Smooth muscle cell (in vitro differentiated cells): ENCODE data around the gene GIPC3. TPM values are rescaled to one million over a fixed set of nuclear protein-coding genes. Genes with fewer than 3 reads are reported as not detected.
"Not testable (repeated sequence)": the region's sequence is repeated elsewhere in the genome, so short reads cannot be mapped to it uniquely, and the experiment has no call there.

ENCODE experiments used
- DNase-seq: peaks from one replicate; lab custom pipeline; 2025; ENCODE audit not compliant: unreplicated experiment; lab: John Stamatoyannopoulos, UW
- H2AFZ ChIP-seq: fragments of 200-600 bp; sonication (generic); 2 replicates; pipeline ENCODE4 v1.6.0; 2016; ENCODE audit warnings: antibody characterized with exemption, low read depth, mild to moderate bottlenecking
- H3F3A ChIP-seq: fragments of 200-600 bp; sonication (generic); 2 replicates; pipeline ENCODE4 v1.6.0; 2017; ENCODE audit warnings: antibody characterized with exemption, low read depth
- H3K27ac ChIP-seq: fragments of 200-600 bp; sonication (generic); 2 replicates; pipeline ENCODE4 v1.5.1; 2016; ENCODE audit warnings: low read depth, mild to moderate bottlenecking
- H3K27me3 ChIP-seq: fragments of 200-600 bp; sonication (generic); 2 replicates; pipeline ENCODE4 v1.6.1; 2016; ENCODE audit warnings: low read depth, mild to moderate bottlenecking
- H3K36me3 ChIP-seq: fragments of 200-600 bp; sonication (generic); 2 replicates; pipeline ENCODE4 v1.5.1; 2016; ENCODE audit warnings: low read depth
- H3K4me1 ChIP-seq: fragments of 200-600 bp; sonication (generic); 2 replicates; pipeline ENCODE4 v1.5.1; 2016; ENCODE audit warnings: low read depth
- H3K4me2 ChIP-seq: fragments of 200-600 bp; sonication (generic); 2 replicates; pipeline ENCODE4 v1.6.0; 2016; ENCODE audit warnings: mild to moderate bottlenecking
- H3K4me3 ChIP-seq: fragments of 200-600 bp; sonication (generic); 2 replicates; pipeline ENCODE4 v1.5.1; 2016; ENCODE audit warnings: mild to moderate bottlenecking
- H3K79me2 ChIP-seq: fragments of 200-600 bp; sonication (generic); 2 replicates; pipeline ENCODE4 v1.6.0; 2016; ENCODE audit warnings: low read depth, mild to moderate bottlenecking
- H3K9ac ChIP-seq: fragments of 200-600 bp; sonication (generic); 2 replicates; pipeline ENCODE4 v1.6.0; 2016; ENCODE audit warnings: low read depth
- H3K9me3 ChIP-seq: fragments of 200-600 bp; sonication (generic); replicated peaks from 2 replicates; pipeline ENCODE4 v1.5.1; 2016; ENCODE audit warnings: low read depth
- H4K20me1 ChIP-seq: fragments of 200-600 bp; sonication (generic); 2 replicates; pipeline ENCODE4 v1.6.0; 2016; ENCODE audit warnings: low read depth
- WGBS: methylation state at CpG from one replicate; pipeline ENCODE4 v1.1.7; 2016; ENCODE audit warnings: low lambda C conversion rate; 5-methylcytosine and 5-hydroxymethylcytosine counted together
- polyA plus RNA-seq: library from polyadenylated mRNA; unstranded; fragments of >200 nt; fragmentation: Nextera tagmentation; extraction: Ambion mirVana; gene quantifications from 2 replicates; pipeline ENCODE4 v1.2.1, GENCODE V29; 2016
- total RNA-seq: library from RNA; depleted of rRNA; stranded (reverse); fragments of >200 nt; gene quantifications from 2 replicates; pipeline ENCODE4 v1.2.3, GENCODE V29; 2014
- TF ChIP-seq, protein P1 (sequence below): fragments of 200-600 bp; sonication (generic); IDR thresholded peaks from 2 replicates; pipeline ENCODE4 v1.5.1; 2017; ENCODE audit warnings: borderline replicate concordance, mild to moderate bottlenecking, antibody characterized with exemption; ENCODE audit not compliant: insufficient read depth, poor library complexity, severe bottlenecking

The GIPC3 gene
- total and polyA plus RNA-seq, 2 experiments from 2014 or later: 0.13 to 0.96 TPM

DNA sequence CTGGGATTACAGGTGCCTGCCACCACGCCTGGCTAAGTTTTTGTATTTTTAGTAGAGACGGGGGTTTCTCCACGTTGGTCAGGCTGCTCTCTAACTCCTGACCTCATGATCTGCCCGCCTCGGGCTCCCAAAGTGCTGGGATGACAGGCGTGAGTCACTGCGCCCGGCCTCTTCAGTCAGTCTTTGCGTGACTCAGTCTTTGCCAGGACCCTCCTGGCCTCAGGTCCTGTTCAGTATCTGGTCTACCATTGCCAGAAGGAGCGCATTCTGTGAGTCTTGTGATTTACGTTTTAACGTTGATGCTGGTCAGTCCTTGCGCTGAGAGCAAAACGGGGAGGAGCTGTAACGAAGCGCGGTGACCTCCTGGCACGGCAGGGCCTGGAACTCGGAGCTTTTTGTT is 20.1 kb upstream of the GIPC3 start:
- Histone ChIP-seq H3K9ac (no peak overlapping the region), H3K36me3 (no peaks in the 10 kb centered on the region), H3K79me2 (no peaks in the 10 kb centered on the region), H3F3A (no peaks in the 10 kb centered on the region), H4K20me1 (no peaks in the 10 kb centered on the region), H3K4me3 (no peak overlapping the region), H3K9me3 (no peaks in the 10 kb centered on the region), H3K4me1 (no peaks in the 10 kb centered on the region), H2AFZ (no peak overlapping the region), H3K27ac (peak overlapping the region; percentile 80), H3K4me2 (no peak overlapping the region), H3K27me3 (no peaks in the 10 kb centered on the region)
- DNase-seq: peak; percentile 18
- TF ChIP-seq, protein P1, sequence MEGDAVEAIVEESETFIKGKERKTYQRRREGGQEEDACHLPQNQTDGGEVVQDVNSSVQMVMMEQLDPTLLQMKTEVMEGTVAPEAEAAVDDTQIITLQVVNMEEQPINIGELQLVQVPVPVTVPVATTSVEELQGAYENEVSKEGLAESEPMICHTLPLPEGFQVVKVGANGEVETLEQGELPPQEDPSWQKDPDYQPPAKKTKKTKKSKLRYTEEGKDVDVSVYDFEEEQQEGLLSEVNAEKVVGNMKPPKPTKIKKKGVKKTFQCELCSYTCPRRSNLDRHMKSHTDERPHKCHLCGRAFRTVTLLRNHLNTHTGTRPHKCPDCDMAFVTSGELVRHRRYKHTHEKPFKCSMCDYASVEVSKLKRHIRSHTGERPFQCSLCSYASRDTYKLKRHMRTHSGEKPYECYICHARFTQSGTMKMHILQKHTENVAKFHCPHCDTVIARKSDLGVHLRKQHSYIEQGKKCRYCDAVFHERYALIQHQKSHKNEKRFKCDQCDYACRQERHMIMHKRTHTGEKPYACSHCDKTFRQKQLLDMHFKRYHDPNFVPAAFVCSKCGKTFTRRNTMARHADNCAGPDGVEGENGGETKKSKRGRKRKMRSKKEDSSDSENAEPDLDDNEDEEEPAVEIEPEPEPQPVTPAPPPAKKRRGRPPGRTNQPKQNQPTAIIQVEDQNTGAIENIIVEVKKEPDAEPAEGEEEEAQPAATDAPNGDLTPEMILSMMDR: no peak
- WGBS: 38% methylated on average over 19 of the region's 19 CpGs

DNA sequence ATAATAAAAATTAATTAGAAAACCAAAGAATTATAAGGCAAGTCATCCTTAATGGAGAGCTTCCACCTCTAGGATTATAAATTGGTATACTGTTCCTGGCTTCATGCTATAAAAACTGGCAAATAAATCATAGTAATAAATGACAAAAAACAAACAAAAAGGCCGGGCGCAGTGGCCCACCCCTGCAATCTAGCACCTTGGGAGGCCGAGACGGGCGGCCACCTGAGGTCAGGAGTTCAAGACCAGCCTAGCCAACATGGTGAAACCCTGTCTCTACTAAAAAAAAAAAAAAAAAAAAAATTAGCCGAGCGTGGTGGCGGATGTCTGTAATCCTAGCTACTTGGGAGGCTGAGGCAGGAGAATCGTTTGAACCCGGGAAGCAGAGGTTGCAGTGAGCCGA is 15.2 kb upstream of the GIPC3 start:
- not testable (repeated sequence) for DNase-seq, H3K79me2 ChIP-seq, H3K27ac ChIP-seq, H2AFZ ChIP-seq, H3K36me3 ChIP-seq, H3K9ac ChIP-seq, H3K9me3 ChIP-seq, H3F3A ChIP-seq, H3K4me1 ChIP-seq, H3K27me3 ChIP-seq, H3K4me3 ChIP-seq, H3K4me2 ChIP-seq
- 96% methylated on average over 11 of the region's 11 CpGs for WGBS
- H4K20me1 ChIP-seq: peaks cover 13% of the 10 kb centered on the region

DNA sequence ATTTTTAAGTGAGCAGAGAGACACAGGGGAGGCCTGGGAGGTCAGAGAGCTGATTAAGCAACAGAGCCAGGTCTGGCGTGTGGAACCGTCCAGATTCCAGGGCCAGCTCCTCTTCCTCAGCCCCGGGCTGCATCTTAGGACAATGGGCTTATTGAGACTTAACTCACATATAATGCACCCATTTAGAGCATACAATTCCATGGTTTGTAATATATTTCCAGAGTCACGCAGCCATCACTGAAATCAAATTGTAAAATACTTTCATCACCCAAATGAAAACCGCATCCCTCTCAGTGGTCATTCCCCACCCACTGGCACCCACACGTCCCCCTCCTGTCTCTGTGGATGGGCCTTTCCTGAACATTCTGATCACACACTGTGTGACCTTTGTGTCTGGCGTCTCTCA is 14.7 kb upstream of the GIPC3 start:
- no peak overlapping the region for H3K27ac ChIP-seq
- H2AFZ ChIP-seq: no peak overlapping the region
- no peaks in the 10 kb centered on the region for H3K27me3 ChIP-seq
- H4K20me1 ChIP-seq: peaks cover 19% of the 10 kb centered on the region
- H3K79me2 ChIP-seq: no peaks in the 10 kb centered on the region
- no peak overlapping the region for H3K9ac ChIP-seq
- peaks cover 6% of the 10 kb centered on the region for H3F3A ChIP-seq
- H3K9me3 ChIP-seq: no peaks in the 10 kb centered on the region
- TF ChIP-seq, protein P1: no peak
- 88% methylated on average over 7 of the region's 7 CpGs for WGBS
- H3K4me2 ChIP-seq: no peak overlapping the region
- H3K4me3 ChIP-seq: no peak overlapping the region
- H3K4me1 ChIP-seq: peaks cover 4% of the 10 kb centered on the region
- DNase-seq: no peak
- no peaks in the 10 kb centered on the region for H3K36me3 ChIP-seq

DNA sequence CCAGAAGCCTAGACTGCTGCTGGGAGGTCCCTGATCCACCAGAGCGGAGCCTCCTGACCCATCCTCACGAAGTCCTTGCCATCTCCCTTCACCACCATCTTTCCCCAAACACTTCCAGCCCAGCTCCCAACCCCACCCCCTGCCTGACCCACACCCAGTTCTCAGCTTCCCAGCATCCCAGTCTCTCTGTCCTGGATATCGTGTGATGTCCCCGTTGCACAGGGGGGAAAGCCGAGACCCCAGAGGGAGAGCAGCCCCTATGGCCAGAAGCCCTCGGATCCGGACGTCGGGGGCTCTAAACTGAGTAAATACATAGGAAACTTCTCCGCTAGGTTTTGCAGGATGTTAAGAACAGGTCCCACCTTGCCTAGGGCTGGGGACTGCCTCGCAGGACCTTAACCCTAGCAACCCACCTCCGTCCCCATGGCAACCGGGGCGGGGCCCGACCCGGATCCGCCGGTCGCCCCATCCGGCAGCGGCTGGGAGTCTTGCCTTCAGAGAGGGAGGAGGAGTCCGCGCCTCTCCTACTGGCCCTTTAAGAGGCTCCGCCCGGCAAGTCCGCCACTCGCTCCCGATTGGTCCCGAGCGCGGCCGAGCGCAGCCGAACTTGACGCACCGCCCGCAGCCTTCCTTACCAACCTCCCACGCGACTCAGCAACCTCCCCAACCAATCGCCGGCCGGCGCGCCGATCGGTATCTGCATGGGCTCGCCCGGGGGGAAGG is 13.0 kb upstream of the GIPC3 start:
- Histone ChIP-seq H3K9me3 (no peaks in the 10 kb centered on the region), H3K9ac (peak overlapping the region; percentile 71), H3K27me3 (no peaks in the 10 kb centered on the region), H4K20me1 (peaks cover 28% of the 10 kb centered on the region), H3K27ac (no peak overlapping the region), H3K4me2 (peak overlapping the region; percentile 94), H3K4me3 (peak overlapping the region; percentile 95), H2AFZ (peak overlapping the region; percentile 97), H3F3A (peaks cover 13% of the 10 kb centered on the region), H3K79me2 (no peaks in the 10 kb centered on the region), H3K36me3 (no peaks in the 10 kb centered on the region), H3K4me1 (peaks cover 14% of the 10 kb centered on the region)
- DNase-seq: peak; percentile 95
- TF ChIP-seq, protein P1: no peak
- WGBS: 7% methylated on average over 44 of the region's 48 CpGs
